ENCODE results near the gene TMEM217. TPM values are rescaled to one million over a fixed set of nuclear protein-coding genes. Genes with fewer than 3 reads are reported as not detected.

Gene TMEM217
- total and polyA plus RNA-seq, 2 of the 8 experiments (the other 6 are each of a cell fraction or from before 2014, with no cell fraction given), result 0.60 to 1.1 TPM

DNA sequence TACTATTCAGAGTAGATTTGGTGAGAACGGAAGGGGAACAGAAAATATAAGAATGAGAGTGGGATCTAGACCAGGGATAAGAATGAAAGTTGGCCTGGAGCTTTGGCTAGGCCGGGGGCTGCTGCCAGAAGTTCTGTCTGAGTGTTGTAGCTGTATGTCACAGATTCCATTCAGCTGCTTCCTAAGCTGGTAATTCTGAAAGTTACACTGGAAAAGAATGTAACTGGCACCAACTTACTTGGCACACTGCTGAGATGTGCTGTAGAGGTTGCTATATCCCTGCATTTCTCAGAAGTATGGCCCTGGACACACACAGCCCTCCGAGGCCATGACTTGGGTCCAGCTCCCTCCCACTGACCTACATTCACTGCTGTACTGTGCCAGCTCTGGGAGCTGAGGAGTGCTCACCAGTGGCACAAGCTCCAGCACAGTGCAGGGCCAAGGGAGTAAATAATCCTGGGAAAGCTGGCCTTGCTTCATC, 25.8 kb upstream of the TMEM217 start:
- H3K23me2 ChIP-seq (ENCODE audit: low read depth, low read length), result no peaks in the 10 kb centered on the region
- DNase-seq (ENCODE audit: low read depth in 1 of 2, low spot score in 2 of 2), result no peak
- 86% methylated on average over 3 of the region's 3 CpGs; no CpG with 5 or more reads in 1 of the 2 experiments for WGBS, 2 experiments (ENCODE audit: extremely low coverage in 1 of 2, insufficient coverage in 1 of 2, insufficient read length in 1 of 2, insufficient replicate concordance in 2 of 2, low coverage in 1 of 2, low lambda C conversion rate in 2 of 2, missing lambda C conversion rate in 1 of 2)

More for the DNA sequence above, 25.8 kb upstream of the TMEM217 start:
- Histone ChIP-seq H4K20me1 (replicated peaks in 1 of 2; ENCODE audit: control insufficient read depth in 1 of 2, insufficient read depth in 2 of 2, low read length in 2 of 2) (peaks cover 2 to 6% of the 10 kb centered on the region in 2 experiments), H2BK120ac (replicated peaks; ENCODE audit: low read depth, low read length) (no peak overlapping the region), H2AFZ (ENCODE audit: low read length) (no peak overlapping the region), H2AK5ac (ENCODE audit: low read depth, low read length) (no peak overlapping the region), H3K4ac (replicated peaks; ENCODE audit: insufficient read length, low read depth, low read length) (no peak overlapping the region), H3K79me1 (ENCODE audit: low read depth, low read length) (no peaks in the 10 kb centered on the region; the same call in 1 of the 2 replicates), H3K27ac (ENCODE audit: low read depth, low read length) (no peak overlapping the region), H3K56ac (replicated peaks; ENCODE audit: insufficient read length, low read depth, low read length) (no peak overlapping the region), H3K18ac (ENCODE audit: extremely low read depth, low read length) (no peak overlapping the region), H3K23ac (ENCODE audit: insufficient read length) (no peak overlapping the region), H3K27me3 (replicated peaks in 1 of 4; ENCODE audit: control insufficient read depth in 3 of 4, extremely low read depth in 1 of 4, insufficient read depth in 3 of 4, low read length in 3 of 4) (no peaks in the 10 kb centered on the region), H2BK12ac (ENCODE audit: low read depth, low read length) (no peak overlapping the region), H3K9me3 (ENCODE audit: insufficient read depth in 2 of 2, low read depth in 1 of 2, low read length in 1 of 2) (no peaks in the 10 kb centered on the region), H3K4me3 (ENCODE audit: extremely low read depth in 1 of 4, insufficient read depth in 2 of 4, low read depth in 3 of 4, low read length in 4 of 4) (no peak overlapping the region), H3K36me3 (ENCODE audit: control insufficient read depth in 2 of 4, insufficient read depth in 4 of 4, low read length in 3 of 4) (peaks cover 7 to 43% (median 37%) of the 10 kb centered on the region in 4 experiments), H4K8ac (ENCODE audit: extremely low read depth, insufficient read depth, low read length) (no peak overlapping the region), H2BK5ac (ENCODE audit: low read depth, low read length) (no peak overlapping the region), H3K14ac (ENCODE audit: insufficient read length) (no peak overlapping the region), H4K91ac (replicated peaks; ENCODE audit: insufficient read length, low read length) (no peak overlapping the region), H3K4me1 (replicated peaks in 1 of 4; ENCODE audit: control insufficient read depth in 3 of 4, insufficient read depth in 4 of 4, low read length in 3 of 4) (no peaks in the 10 kb centered on the region), H4K5ac (ENCODE audit: insufficient read length, low read depth, low read length) (no peak overlapping the region), H2BK20ac (ENCODE audit: low read length) (no peak overlapping the region), H2BK15ac (ENCODE audit: low read length) (no peak overlapping the region), H3K9ac (replicated peaks in 1 of 4; ENCODE audit: extremely low read depth in 1 of 4, low read depth in 3 of 4, low read length in 3 of 4) (no peak overlapping the region), H3K79me2 (ENCODE audit: control insufficient read depth in 1 of 2, insufficient read depth in 2 of 2, low read length in 2 of 2) (no peaks in the 10 kb centered on the region; a peak in 1 of 4 replicates), H3K4me2 (ENCODE audit: insufficient read depth in 1 of 2, low read depth in 2 of 2, low read length in 2 of 2) (no peak overlapping the region)
- FAIRE-seq, result no peak
- ChIA-PET CTCF (ENCODE audit: partially characterized antibody) (interaction anchor here (1.3 kb wide), 1 partner anchor 8 kb away, joined by 3 read pairs; no protein-coding TSS in a partner anchor), POLR2A (ENCODE audit: partially characterized antibody) (no interaction called here)
- no peak for TF ChIP-seq RXRA (IDR thresholded peaks at IDR 0.05; ENCODE audit: insufficient read depth, low read depth, low read length)
- TF ChIP-seq POLR2A (IDR thresholded peaks at IDR 0.05; ENCODE audit: control extremely low read depth in 1 of 2, low read depth in 2 of 2, low read length in 2 of 2), result no peak
